ENCODE measurements around the gene RAD51B. TPM values are rescaled to one million over a fixed set of nuclear protein-coding genes. Genes with fewer than 3 reads are reported as not detected.

RAD51B gene
- total and polyA plus RNA-seq, 8 donors, result 1.8 to 30.7 (median 15.3) TPM

GRCh38 chr14:68266998-68267397 is 447.4 kb downstream of the RAD51B start:
- peak overlapping the region in 1 of 5 donors; percentile 75 for H3K27ac ChIP-seq
- TF ChIP-seq, protein P1, sequence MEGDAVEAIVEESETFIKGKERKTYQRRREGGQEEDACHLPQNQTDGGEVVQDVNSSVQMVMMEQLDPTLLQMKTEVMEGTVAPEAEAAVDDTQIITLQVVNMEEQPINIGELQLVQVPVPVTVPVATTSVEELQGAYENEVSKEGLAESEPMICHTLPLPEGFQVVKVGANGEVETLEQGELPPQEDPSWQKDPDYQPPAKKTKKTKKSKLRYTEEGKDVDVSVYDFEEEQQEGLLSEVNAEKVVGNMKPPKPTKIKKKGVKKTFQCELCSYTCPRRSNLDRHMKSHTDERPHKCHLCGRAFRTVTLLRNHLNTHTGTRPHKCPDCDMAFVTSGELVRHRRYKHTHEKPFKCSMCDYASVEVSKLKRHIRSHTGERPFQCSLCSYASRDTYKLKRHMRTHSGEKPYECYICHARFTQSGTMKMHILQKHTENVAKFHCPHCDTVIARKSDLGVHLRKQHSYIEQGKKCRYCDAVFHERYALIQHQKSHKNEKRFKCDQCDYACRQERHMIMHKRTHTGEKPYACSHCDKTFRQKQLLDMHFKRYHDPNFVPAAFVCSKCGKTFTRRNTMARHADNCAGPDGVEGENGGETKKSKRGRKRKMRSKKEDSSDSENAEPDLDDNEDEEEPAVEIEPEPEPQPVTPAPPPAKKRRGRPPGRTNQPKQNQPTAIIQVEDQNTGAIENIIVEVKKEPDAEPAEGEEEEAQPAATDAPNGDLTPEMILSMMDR (IDR thresholded peaks at IDR 0.05), result no peak
- no peak for TF ChIP-seq POLR2A (IDR thresholded peaks at IDR 0.05)
- TF ChIP-seq POLR2AphosphoS5 (IDR thresholded peaks at IDR 0.05), result no peak
- TF ChIP-seq EP300 (IDR thresholded peaks at IDR 0.05), result no peak
- peaks cover 0 to 41% (median 22%) of the 10 kb centered on the region in 4 donors for H3K4me1 ChIP-seq
- intact Hi-C loops (cut with DNase I; ENCODE audit: low total_unique reads), result no loop called here
- H3K36me3 ChIP-seq, result no peaks in the 10 kb centered on the region
- no peaks in the 10 kb centered on the region for H3K9me3 ChIP-seq
- H3K27me3 ChIP-seq, result no peaks in the 10 kb centered on the region
- DNase-seq, result no peak
- WGBS, 5 donors, result 91 to 96% (median 94%) methylated on average over 7 of the region's 7 CpGs
- no peak overlapping the region for H3K4me3 ChIP-seq

DNA sequence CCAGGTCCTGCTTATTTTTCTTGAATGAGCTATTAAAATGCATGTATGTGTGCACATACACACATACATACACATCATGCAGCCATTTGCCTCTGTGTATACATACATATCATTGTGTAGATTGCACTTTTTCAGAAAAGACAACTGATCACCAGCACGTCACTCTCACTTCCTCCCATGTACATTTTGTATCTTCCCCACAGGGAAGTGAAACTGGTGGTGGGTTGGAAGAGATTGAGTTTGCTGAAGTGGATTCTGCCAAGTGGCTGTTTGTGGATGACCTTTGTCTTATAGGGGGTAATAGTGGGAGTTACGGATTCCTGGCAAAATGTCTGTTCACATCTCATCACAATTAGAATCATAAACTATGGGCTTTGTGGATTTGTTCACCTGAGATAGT is 448.6 kb downstream of the RAD51B start:
- Histone ChIP-seq H3K27ac (peak overlapping the region in 4 of 5 donors; percentile 1 to 75 (median 52)), H3K36me3 (no peaks in the 10 kb centered on the region), H3K4me1 (peaks cover 0 to 47% (median 29%) of the 10 kb centered on the region in 4 donors), H3K9me3 (no peaks in the 10 kb centered on the region), H3K27me3 (no peaks in the 10 kb centered on the region), H3K4me3 (no peak overlapping the region)
- TF ChIP-seq POLR2A (IDR thresholded peaks at IDR 0.05) (no peak), EP300 (IDR thresholded peaks at IDR 0.05) (no peak), POLR2AphosphoS5 (IDR thresholded peaks at IDR 0.05) (no peak)
- TF ChIP-seq, protein P1 (IDR thresholded peaks at IDR 0.05), result no peak
- DNase-seq, result peak in 1 of 2 donors; percentile 69
- intact Hi-C loops (cut with DNase I; ENCODE audit: low total_unique reads), result no loop called here
- WGBS, 5 donors, result 74 to 88% (median 86%) methylated on average over 2 of the region's 2 CpGs

GRCh38 chr14:68268719-68269118 is 449.1 kb downstream of the RAD51B start:
- Histone ChIP-seq H3K27me3 (no peaks in the 10 kb centered on the region), H3K4me3 (no peak overlapping the region), H3K9me3 (no peaks in the 10 kb centered on the region), H3K36me3 (no peaks in the 10 kb centered on the region), H3K27ac (peak overlapping the region in 3 of 5 donors; percentile 23 to 75 (median 66)), H3K4me1 (peaks cover 0 to 52% (median 33%) of the 10 kb centered on the region in 4 donors)
- TF ChIP-seq, protein P1 (IDR thresholded peaks at IDR 0.05), result no peak
- TF ChIP-seq EP300 (IDR thresholded peaks at IDR 0.05) (no peak), POLR2AphosphoS5 (IDR thresholded peaks at IDR 0.05) (no peak), POLR2A (IDR thresholded peaks at IDR 0.05) (no peak)
- intact Hi-C loops (cut with DNase I; ENCODE audit: low total_unique reads), result no loop called here
- no peak for DNase-seq
- 83 to 100% (median 96%) methylated on average over 1 of the region's 1 CpG for WGBS, 5 donors

- Histone ChIP-seq H3K27me3 (no peaks in the 10 kb centered on the region), H3K36me3 (no peaks in the 10 kb centered on the region), H3K27ac (peak overlapping the region in 3 of 5 donors; percentile 23 to 75 (median 66)), H3K4me1 (peaks cover 6 to 59% (median 36%) of the 10 kb centered on the region in 4 donors), H3K4me3 (no peak overlapping the region), H3K9me3 (no peaks in the 10 kb centered on the region)
- no peak for TF ChIP-seq POLR2AphosphoS5 (IDR thresholded peaks at IDR 0.05)
- TF ChIP-seq EP300 (IDR thresholded peaks at IDR 0.05), result no peak
- no peak for TF ChIP-seq POLR2A (IDR thresholded peaks at IDR 0.05)
- TF ChIP-seq, protein P1 (IDR thresholded peaks at IDR 0.05), result no peak
- 70 to 76% (median 75%) methylated on average over 8 of the region's 8 CpGs for WGBS, 5 donors
- intact Hi-C loops (cut with DNase I; ENCODE audit: low total_unique reads), result no loop called here
- DNase-seq, result no peak
Observed at GRCh38 chr14:68269136-68269927, 449.8 kb downstream of the RAD51B start.
